ENCODE data around the gene CDH3.

The CDH3 gene

DNA sequence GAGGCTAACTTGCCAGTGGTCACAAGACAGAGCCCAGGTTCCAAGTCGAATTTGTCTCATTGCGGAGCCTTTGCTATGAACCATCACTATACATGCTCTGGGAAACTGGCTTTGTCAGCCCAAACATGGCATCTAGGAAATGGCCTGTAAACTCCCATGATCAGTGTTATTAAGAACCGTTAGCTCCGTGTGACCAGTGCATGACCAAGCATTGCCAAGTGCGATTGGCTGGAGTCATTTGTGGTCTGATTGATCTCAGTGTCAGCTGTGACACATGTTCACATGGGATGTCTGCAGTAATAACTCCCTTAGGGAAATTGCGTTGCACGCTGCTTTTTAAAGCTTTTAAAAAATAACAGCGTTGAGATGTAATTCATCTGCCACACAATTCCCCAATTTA, 18.6 kb upstream of the CDH3 start:
- TF ChIP-seq TEAD4 (IDR thresholded peaks at IDR 0.05) (no peak), RAD21 (IDR thresholded peaks at IDR 0.05; ENCODE audit: low read depth) (no peak), YY1 (IDR thresholded peaks at IDR 0.05; ENCODE audit: low read depth) (no peak), NFIC (IDR thresholded peaks at IDR 0.05) (no peak)
- TF ChIP-seq, protein P1, sequence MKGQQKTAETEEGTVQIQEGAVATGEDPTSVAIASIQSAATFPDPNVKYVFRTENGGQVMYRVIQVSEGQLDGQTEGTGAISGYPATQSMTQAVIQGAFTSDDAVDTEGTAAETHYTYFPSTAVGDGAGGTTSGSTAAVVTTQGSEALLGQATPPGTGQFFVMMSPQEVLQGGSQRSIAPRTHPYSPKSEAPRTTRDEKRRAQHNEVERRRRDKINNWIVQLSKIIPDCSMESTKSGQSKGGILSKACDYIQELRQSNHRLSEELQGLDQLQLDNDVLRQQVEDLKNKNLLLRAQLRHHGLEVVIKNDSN (IDR thresholded peaks at IDR 0.05): no peak

DNA sequence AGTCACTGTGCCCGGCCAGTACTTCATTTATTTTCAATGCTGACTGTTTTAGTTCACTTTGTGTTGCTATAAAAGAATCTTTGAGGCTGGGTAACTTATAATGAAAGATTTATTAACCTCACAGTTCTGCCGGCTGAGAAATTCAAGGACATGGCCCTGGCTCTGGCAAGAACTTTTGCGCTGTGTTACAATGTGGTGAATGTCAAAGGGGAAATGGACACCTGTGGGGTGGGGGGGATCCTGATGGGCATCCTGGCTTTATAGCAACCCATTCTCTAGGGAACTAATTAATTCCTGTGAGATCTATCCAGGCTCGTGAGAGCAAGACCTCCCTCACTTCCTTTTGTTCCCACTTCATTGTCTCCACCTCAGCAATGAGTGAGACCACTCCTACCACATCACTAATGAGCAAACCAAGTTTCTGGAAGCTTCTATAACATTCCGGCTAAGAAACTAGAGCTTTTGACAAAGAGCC, 17.1 kb upstream of the CDH3 start:
- TF ChIP-seq, protein P2, sequence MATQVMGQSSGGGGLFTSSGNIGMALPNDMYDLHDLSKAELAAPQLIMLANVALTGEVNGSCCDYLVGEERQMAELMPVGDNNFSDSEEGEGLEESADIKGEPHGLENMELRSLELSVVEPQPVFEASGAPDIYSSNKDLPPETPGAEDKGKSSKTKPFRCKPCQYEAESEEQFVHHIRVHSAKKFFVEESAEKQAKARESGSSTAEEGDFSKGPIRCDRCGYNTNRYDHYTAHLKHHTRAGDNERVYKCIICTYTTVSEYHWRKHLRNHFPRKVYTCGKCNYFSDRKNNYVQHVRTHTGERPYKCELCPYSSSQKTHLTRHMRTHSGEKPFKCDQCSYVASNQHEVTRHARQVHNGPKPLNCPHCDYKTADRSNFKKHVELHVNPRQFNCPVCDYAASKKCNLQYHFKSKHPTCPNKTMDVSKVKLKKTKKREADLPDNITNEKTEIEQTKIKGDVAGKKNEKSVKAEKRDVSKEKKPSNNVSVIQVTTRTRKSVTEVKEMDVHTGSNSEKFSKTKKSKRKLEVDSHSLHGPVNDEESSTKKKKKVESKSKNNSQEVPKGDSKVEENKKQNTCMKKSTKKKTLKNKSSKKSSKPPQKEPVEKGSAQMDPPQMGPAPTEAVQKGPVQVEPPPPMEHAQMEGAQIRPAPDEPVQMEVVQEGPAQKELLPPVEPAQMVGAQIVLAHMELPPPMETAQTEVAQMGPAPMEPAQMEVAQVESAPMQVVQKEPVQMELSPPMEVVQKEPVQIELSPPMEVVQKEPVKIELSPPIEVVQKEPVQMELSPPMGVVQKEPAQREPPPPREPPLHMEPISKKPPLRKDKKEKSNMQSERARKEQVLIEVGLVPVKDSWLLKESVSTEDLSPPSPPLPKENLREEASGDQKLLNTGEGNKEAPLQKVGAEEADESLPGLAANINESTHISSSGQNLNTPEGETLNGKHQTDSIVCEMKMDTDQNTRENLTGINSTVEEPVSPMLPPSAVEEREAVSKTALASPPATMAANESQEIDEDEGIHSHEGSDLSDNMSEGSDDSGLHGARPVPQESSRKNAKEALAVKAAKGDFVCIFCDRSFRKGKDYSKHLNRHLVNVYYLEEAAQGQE (IDR thresholded peaks at IDR 0.05; ENCODE audit: low read depth): no peak
- TF ChIP-seq CREB1 (IDR thresholded peaks at IDR 0.05; ENCODE audit: low read depth) (no peak), YY1 (IDR thresholded peaks at IDR 0.05; ENCODE audit: low read depth) (no peak), CEBPB (IDR thresholded peaks at IDR 0.05) (no peak), TEAD4 (IDR thresholded peaks at IDR 0.05) (no peak), TAF1 (IDR thresholded peaks at IDR 0.05; ENCODE audit: low read depth) (no peak), ZBTB7A (IDR thresholded peaks at IDR 0.05; ENCODE audit: low read depth) (no peak), RAD21 (IDR thresholded peaks at IDR 0.05; ENCODE audit: low read depth) (no peak), EGR1 (IDR thresholded peaks at IDR 0.05) (no peak), TCF12 (IDR thresholded peaks at IDR 0.05; ENCODE audit: low read depth) (no peak), NFIC (IDR thresholded peaks at IDR 0.05) (no peak), EP300 (IDR thresholded peaks at IDR 0.05; ENCODE audit: borderline replicate concordance) (no peak), FOXM1 (IDR thresholded peaks at IDR 0.05; ENCODE audit: borderline replicate concordance, low read depth) (no peak)
- TF ChIP-seq, protein P1 (IDR thresholded peaks at IDR 0.05): no peak
- TF ChIP-seq, protein P3, sequence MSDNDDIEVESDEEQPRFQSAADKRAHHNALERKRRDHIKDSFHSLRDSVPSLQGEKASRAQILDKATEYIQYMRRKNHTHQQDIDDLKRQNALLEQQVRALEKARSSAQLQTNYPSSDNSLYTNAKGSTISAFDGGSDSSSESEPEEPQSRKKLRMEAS (IDR thresholded peaks at IDR 0.05): no peak

DNA sequence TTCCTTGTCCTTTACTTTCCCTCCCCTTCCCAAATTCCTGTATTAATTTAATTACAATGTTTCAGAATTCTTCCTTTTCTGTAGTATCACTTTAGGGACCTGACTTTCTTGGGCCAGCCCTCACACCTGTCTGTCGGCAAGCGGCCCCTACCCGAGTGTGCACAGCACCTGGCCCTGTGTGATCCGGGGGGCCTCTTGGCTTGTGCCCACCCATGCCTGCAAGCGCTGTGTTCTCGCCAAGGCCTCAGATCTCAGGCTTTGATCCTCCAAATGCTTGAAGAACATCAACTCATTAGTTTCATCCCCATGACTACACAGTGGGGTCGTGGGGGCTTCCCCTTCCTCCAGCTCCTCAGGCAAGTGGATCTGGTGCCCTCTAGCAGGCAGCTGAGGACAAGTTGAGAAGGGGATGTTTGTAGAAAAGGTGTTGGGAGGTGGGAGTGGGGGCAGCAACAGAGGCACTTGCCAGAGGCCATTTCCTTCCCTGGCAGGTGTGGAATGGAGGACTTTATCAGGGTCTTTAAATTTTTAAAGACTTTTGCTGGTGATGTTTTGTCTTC, 15.7 kb upstream of the CDH3 start:
- TF ChIP-seq TEAD4 (IDR thresholded peaks at IDR 0.05): no peak
- no peak for TF ChIP-seq CREB1 (IDR thresholded peaks at IDR 0.05; ENCODE audit: low read depth)
- TF ChIP-seq YY1 (IDR thresholded peaks at IDR 0.05; ENCODE audit: low read depth): no peak
- TF ChIP-seq ZBTB7A (IDR thresholded peaks at IDR 0.05; ENCODE audit: low read depth): no peak
- TF ChIP-seq TAF1 (IDR thresholded peaks at IDR 0.05; ENCODE audit: low read depth): no peak
- TF ChIP-seq, protein P1 (IDR thresholded peaks at IDR 0.05): no peak
- no peak for TF ChIP-seq EGR1 (IDR thresholded peaks at IDR 0.05)
- no peak for TF ChIP-seq CEBPB (IDR thresholded peaks at IDR 0.05)
- no peak for TF ChIP-seq NFIC (IDR thresholded peaks at IDR 0.05)
- no peak for TF ChIP-seq FOXM1 (IDR thresholded peaks at IDR 0.05; ENCODE audit: borderline replicate concordance, low read depth)
- TF ChIP-seq RAD21 (IDR thresholded peaks at IDR 0.05; ENCODE audit: low read depth): no peak
- TF ChIP-seq, protein P2 (IDR thresholded peaks at IDR 0.05; ENCODE audit: low read depth): no peak
- no peak for TF ChIP-seq EP300 (IDR thresholded peaks at IDR 0.05; ENCODE audit: borderline replicate concordance)
- TF ChIP-seq TCF12 (IDR thresholded peaks at IDR 0.05; ENCODE audit: low read depth): no peak
- TF ChIP-seq, protein P3 (IDR thresholded peaks at IDR 0.05): no peak

DNA sequence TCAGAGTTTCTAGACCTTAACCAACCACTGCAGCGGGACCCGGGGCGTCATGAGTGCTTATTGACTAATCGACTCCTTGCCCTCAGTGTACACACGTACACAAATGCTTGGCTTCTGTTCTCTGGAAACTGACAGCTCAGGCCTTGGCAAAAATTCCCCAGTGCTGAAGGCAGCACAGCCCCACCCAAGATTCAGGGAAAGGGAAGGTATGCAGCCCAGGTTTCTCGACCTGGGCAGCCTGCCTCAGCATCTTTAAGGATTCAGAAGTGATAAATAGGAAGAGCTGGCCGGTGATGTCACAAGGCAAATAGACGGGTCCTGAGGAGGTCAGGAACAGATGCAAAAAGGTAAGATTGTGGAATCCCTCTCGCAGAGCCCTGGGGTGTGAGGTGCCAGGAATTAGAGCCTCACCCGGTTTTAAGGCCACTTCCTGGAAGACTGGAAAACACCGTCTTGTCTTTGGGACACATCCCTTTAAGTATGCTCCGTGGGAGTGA, 9.0 kb upstream of the CDH3 start:
- TF ChIP-seq, protein P3 (IDR thresholded peaks at IDR 0.05): no peak
- TF ChIP-seq, protein P1 (IDR thresholded peaks at IDR 0.05): no peak

DNA sequence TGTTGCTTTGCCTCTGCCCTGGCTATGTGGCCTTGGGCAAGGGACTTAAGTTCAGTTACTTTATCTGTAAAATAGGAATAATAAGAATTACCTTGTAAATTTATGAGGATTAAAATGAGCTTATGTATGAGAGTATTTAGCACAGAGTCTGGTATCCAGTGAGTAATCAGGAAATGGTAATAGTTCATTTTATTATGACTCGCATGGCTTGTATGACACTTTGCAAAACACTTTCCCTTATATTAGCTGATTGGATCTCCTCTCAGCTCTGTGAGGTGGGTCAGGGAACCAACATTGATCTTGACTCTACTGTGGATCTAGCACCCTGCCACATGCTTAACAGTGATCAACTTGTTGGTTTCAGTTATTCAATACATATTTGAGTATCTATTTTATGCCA, 8.3 kb upstream of the CDH3 start:
- TF ChIP-seq TCF12 (IDR thresholded peaks at IDR 0.05; ENCODE audit: low read depth): no peak
- TF ChIP-seq, protein P1 (IDR thresholded peaks at IDR 0.05): no peak
- TF ChIP-seq ZBTB7A (IDR thresholded peaks at IDR 0.05; ENCODE audit: low read depth): no peak
- TF ChIP-seq, protein P3 (IDR thresholded peaks at IDR 0.05): no peak
- TF ChIP-seq FOXM1 (IDR thresholded peaks at IDR 0.05; ENCODE audit: borderline replicate concordance, low read depth): no peak
- no peak for TF ChIP-seq NFIC (IDR thresholded peaks at IDR 0.05)
- no peak for TF ChIP-seq YY1 (IDR thresholded peaks at IDR 0.05; ENCODE audit: low read depth)
- TF ChIP-seq CEBPB (IDR thresholded peaks at IDR 0.05): no peak
- TF ChIP-seq CREB1 (IDR thresholded peaks at IDR 0.05; ENCODE audit: low read depth): no peak
- no peak for TF ChIP-seq EP300 (IDR thresholded peaks at IDR 0.05; ENCODE audit: borderline replicate concordance)
- no peak for TF ChIP-seq TEAD4 (IDR thresholded peaks at IDR 0.05)

Measured in Ishikawa (cell line).